ENCODE results near the gene TUBGCP2.
"Not testable (repeated sequence)": the region's sequence is repeated elsewhere in the genome, so short reads cannot be mapped to it uniquely, and the experiment has no call there.

Gene TUBGCP2

GRCh38 chr10:133277277-133277992 is 31.2 kb downstream of the TUBGCP2 start:
- FAIRE-seq: no peak

GRCh38 chr10:133276435-133277201 is 32.1 kb downstream of the TUBGCP2 start, which contains the start of gene ADAM8:
Gene ADAM8, minus strand, starts transcription at chr10:133276868. Its CDS starts 51 bp downstream, at chr10:133276817.
- FAIRE-seq: no peak

GRCh38 chr10:133276100-133276434 is 32.6 kb downstream of the TUBGCP2 start:
- FAIRE-seq: no peak

- no peak for FAIRE-seq
Observed at GRCh38 chr10:133275684-133276092, 33.0 kb downstream of the TUBGCP2 start.

GRCh38 chr10:133274751-133275683 is 33.7 kb downstream of the TUBGCP2 start:
- no peak for FAIRE-seq

- FAIRE-seq: no peak
Observed at GRCh38 chr10:133273534-133274143, 35.0 kb downstream of the TUBGCP2 start.

GRCh38 chr10:133272964-133273420 is 35.7 kb downstream of the TUBGCP2 start:
- no peak for FAIRE-seq

- no peak for FAIRE-seq
Observed at GRCh38 chr10:133272301-133272963, 36.2 kb downstream of the TUBGCP2 start.

GRCh38 chr10:133271521-133272300 is 37.0 kb downstream of the TUBGCP2 start:
- no peak for FAIRE-seq

- FAIRE-seq: no peak
Observed at GRCh38 chr10:133270773-133271297, 37.8 kb downstream of the TUBGCP2 start.

GRCh38 chr10:133270204-133270603 is 38.5 kb downstream of the TUBGCP2 start:
- FAIRE-seq: no peak

GRCh38 chr10:133269367-133269766 is 39.3 kb downstream of the TUBGCP2 start:
- FAIRE-seq: no peak

GRCh38 chr10:133268532-133268931 is 40.1 kb downstream of the TUBGCP2 start:
- FAIRE-seq: no peak

- FAIRE-seq: no peak
Observed at GRCh38 chr10:133267829-133268228, 40.8 kb downstream of the TUBGCP2 start.

GRCh38 chr10:133267293-133267692 is 41.4 kb downstream of the TUBGCP2 start:
- no peak for FAIRE-seq

GRCh38 chr10:133266056-133266795 is 42.4 kb downstream of the TUBGCP2 start:
- no peak for FAIRE-seq

GRCh38 chr10:133265052-133265451 is 43.6 kb downstream of the TUBGCP2 start:
- not testable (repeated sequence) for FAIRE-seq

- FAIRE-seq: no peak
Observed at GRCh38 chr10:133264461-133264860, 44.2 kb downstream of the TUBGCP2 start.

- no peak for FAIRE-seq
Observed at GRCh38 chr10:133263674-133264073, 45.0 kb downstream of the TUBGCP2 start.

GRCh38 chr10:133262696-133263095 is 46.0 kb downstream of the TUBGCP2 start:
- FAIRE-seq: no peak

All from endometrium (tissue), 2 donors.